ENCODE results near the gene SEC63.
"Not testable (repeated sequence)": the region's sequence is repeated elsewhere in the genome, so short reads cannot be mapped to it uniquely, and the experiment has no call there.

SEC63 gene

GRCh38 chr6:107999341-107999740 lies 41.3 kb upstream of the SEC63 start:
- ChIA-PET CTCF (no interaction called here), POLR2A (no interaction called here)
- Histone ChIP-seq H3K4me1 (ENCODE audit: control extremely low read depth in 1 of 4, control insufficient read depth in 4 of 4, insufficient read depth in 4 of 4, low read length in 3 of 4) (no peaks in the 10 kb centered on the region), H3K27ac (ENCODE audit: insufficient read depth in 1 of 2, low read depth in 1 of 2, low read length in 2 of 2, poor library complexity in 1 of 2, severe bottlenecking in 2 of 2) (no peak overlapping the region), H3K27me3 (replicated peaks in 2 of 5; ENCODE audit: control insufficient read depth in 4 of 5, insufficient read depth in 5 of 5, low read length in 4 of 5) (peaks cover 0 to 3% (median 0%) of the 10 kb centered on the region in 5 experiments), H3K36me3 (ENCODE audit: control insufficient read depth in 4 of 4, insufficient read depth in 4 of 4, low read length in 3 of 4) (no peaks in the 10 kb centered on the region), H3K9me3 (ENCODE audit: control extremely low read depth in 1 of 5, control insufficient read depth in 4 of 5, insufficient read depth in 2 of 5, low read depth in 1 of 5, low read length in 4 of 5) (no peaks in the 10 kb centered on the region), H3K4me3 (ENCODE audit: control insufficient read depth in 1 of 7, extremely low read depth in 1 of 7, insufficient read depth in 4 of 7, low read depth in 2 of 7, low read length in 6 of 7) (no peak overlapping the region)
- DNase-seq: no peak

- WGBS (ENCODE audit: insufficient coverage): 100% methylated on average over 1 of the region's 9 CpGs
- no peaks in the 10 kb centered on the region for H3K9me3 ChIP-seq (ENCODE audit: control extremely low read depth in 1 of 5, control insufficient read depth in 4 of 5, insufficient read depth in 2 of 5, low read depth in 1 of 5, low read length in 4 of 5)
Measured at GRCh38 chr6:107991772-107992550, 34.0 kb upstream of the SEC63 start.

GRCh38 chr6:107991061-107991460 lies 33.1 kb upstream of the SEC63 start:
- ChIA-PET POLR2A (no interaction called here), CTCF (interaction anchor here (0.9 to 2.1 kb wide), 2 partner anchors 9 to 11 kb away, joined by 3 to 7 read pairs; no protein-coding TSS in a partner anchor)
- peaks cover 0 to 3% (median 0%) of the 10 kb centered on the region in 4 experiments for H3K4me1 ChIP-seq (ENCODE audit: control extremely low read depth in 1 of 4, control insufficient read depth in 4 of 4, insufficient read depth in 4 of 4, low read length in 3 of 4)
- H3K9me3 ChIP-seq (ENCODE audit: control extremely low read depth in 1 of 5, control insufficient read depth in 4 of 5, insufficient read depth in 2 of 5, low read depth in 1 of 5, low read length in 4 of 5): no peaks in the 10 kb centered on the region
- 43% methylated on average over 3 of the region's 4 CpGs for WGBS (ENCODE audit: insufficient coverage)
- H3K27me3 ChIP-seq (replicated peaks in 2 of 5; ENCODE audit: control insufficient read depth in 4 of 5, insufficient read depth in 5 of 5, low read length in 4 of 5): no peaks in the 10 kb centered on the region
- H3K27ac ChIP-seq (ENCODE audit: insufficient read depth in 1 of 2, low read depth in 1 of 2, low read length in 2 of 2, poor library complexity in 1 of 2, severe bottlenecking in 2 of 2): no peak overlapping the region
- peak in 2 of 3 donors; percentile 5 to 8 for DNase-seq
- no peaks in the 10 kb centered on the region for H3K36me3 ChIP-seq (ENCODE audit: control insufficient read depth in 4 of 4, insufficient read depth in 4 of 4, low read length in 3 of 4)
- peak overlapping the region in 1 of 7 experiments; percentile 60 for H3K4me3 ChIP-seq (ENCODE audit: control insufficient read depth in 1 of 7, extremely low read depth in 1 of 7, insufficient read depth in 4 of 7, low read depth in 2 of 7, low read length in 6 of 7)

More at GRCh38 chr6:107991772-107992550, 34.0 kb upstream of the SEC63 start:
- Histone ChIP-seq H3K27ac (ENCODE audit: insufficient read depth in 1 of 2, low read depth in 1 of 2, low read length in 2 of 2, poor library complexity in 1 of 2, severe bottlenecking in 2 of 2) (no peak overlapping the region), H3K27me3 (replicated peaks in 2 of 5; ENCODE audit: control insufficient read depth in 4 of 5, insufficient read depth in 5 of 5, low read length in 4 of 5) (no peaks in the 10 kb centered on the region), H3K4me1 (ENCODE audit: control extremely low read depth in 1 of 4, control insufficient read depth in 4 of 4, insufficient read depth in 4 of 4, low read length in 3 of 4) (peaks cover 0 to 3% (median 0%) of the 10 kb centered on the region in 4 experiments), H3K4me3 (ENCODE audit: control insufficient read depth in 1 of 7, extremely low read depth in 1 of 7, insufficient read depth in 4 of 7, low read depth in 2 of 7, low read length in 6 of 7) (no peak overlapping the region), H3K36me3 (ENCODE audit: control insufficient read depth in 4 of 4, insufficient read depth in 4 of 4, low read length in 3 of 4) (no peaks in the 10 kb centered on the region)
- ChIA-PET CTCF (interaction anchor here (0.6 kb wide), 1 partner anchor 11 kb away, joined by 3 read pairs; no protein-coding TSS in a partner anchor), POLR2A (no interaction called here)
- no peak for DNase-seq

- CTCF ChIA-PET: interaction anchor here (0.9 to 2.1 kb wide), 2 partner anchors 9 to 11 kb away, joined by 3 to 7 read pairs; no protein-coding TSS in a partner anchor
- H3K27ac ChIP-seq (ENCODE audit: insufficient read depth in 1 of 2, low read depth in 1 of 2, low read length in 2 of 2, poor library complexity in 1 of 2, severe bottlenecking in 2 of 2); POLR2A ChIA-PET: not testable (repeated sequence)
Measured at GRCh38 chr6:107990587-107990986, 32.6 kb upstream of the SEC63 start.

GRCh38 chr6:107989166-107990094 lies 31.4 kb upstream of the SEC63 start:
- 79% methylated on average over 2 of the region's 6 CpGs for WGBS (ENCODE audit: insufficient coverage)
- Histone ChIP-seq H3K27me3 (replicated peaks in 2 of 5; ENCODE audit: control insufficient read depth in 4 of 5, insufficient read depth in 5 of 5, low read length in 4 of 5) (no peaks in the 10 kb centered on the region), H3K4me1 (ENCODE audit: control extremely low read depth in 1 of 4, control insufficient read depth in 4 of 4, insufficient read depth in 4 of 4, low read length in 3 of 4) (peaks cover 0 to 3% (median 0%) of the 10 kb centered on the region in 4 experiments), H3K9me3 (ENCODE audit: control extremely low read depth in 1 of 5, control insufficient read depth in 4 of 5, insufficient read depth in 2 of 5, low read depth in 1 of 5, low read length in 4 of 5) (no peaks in the 10 kb centered on the region), H3K36me3 (ENCODE audit: control insufficient read depth in 4 of 4, insufficient read depth in 4 of 4, low read length in 3 of 4) (no peaks in the 10 kb centered on the region), H3K27ac (ENCODE audit: insufficient read depth in 1 of 2, low read depth in 1 of 2, low read length in 2 of 2, poor library complexity in 1 of 2, severe bottlenecking in 2 of 2) (no peak overlapping the region), H3K4me3 (ENCODE audit: control insufficient read depth in 1 of 7, extremely low read depth in 1 of 7, insufficient read depth in 4 of 7, low read depth in 2 of 7, low read length in 6 of 7) (no peak overlapping the region)
- peak in 2 of 3 donors; percentile 9 to 33 for DNase-seq
- ChIA-PET CTCF (interaction anchor here (2.1 kb wide), 1 partner anchor 10 kb away, joined by 7 read pairs; no protein-coding TSS in a partner anchor), POLR2A (no interaction called here)

More at GRCh38 chr6:107990587-107990986, 32.6 kb upstream of the SEC63 start:
- 82% methylated on average over 8 of the region's 8 CpGs for WGBS (ENCODE audit: insufficient coverage)
- not testable (repeated sequence) for H3K36me3 ChIP-seq (ENCODE audit: control insufficient read depth in 4 of 4, insufficient read depth in 4 of 4, low read length in 3 of 4); H3K9me3 ChIP-seq (ENCODE audit: control extremely low read depth in 1 of 5, control insufficient read depth in 4 of 5, insufficient read depth in 2 of 5, low read depth in 1 of 5, low read length in 4 of 5); H3K4me1 ChIP-seq (ENCODE audit: control extremely low read depth in 1 of 4, control insufficient read depth in 4 of 4, insufficient read depth in 4 of 4, low read length in 3 of 4); H3K27me3 ChIP-seq (replicated peaks in 2 of 5; ENCODE audit: control insufficient read depth in 4 of 5, insufficient read depth in 5 of 5, low read length in 4 of 5); H3K4me3 ChIP-seq (ENCODE audit: control insufficient read depth in 1 of 7, extremely low read depth in 1 of 7, insufficient read depth in 4 of 7, low read depth in 2 of 7, low read length in 6 of 7)
- DNase-seq: peak in 2 of 3 donors; percentile 9 to 40

- ChIA-PET POLR2A (no interaction called here), CTCF (no interaction called here)
- Histone ChIP-seq H3K27me3 (replicated peaks in 2 of 5; ENCODE audit: control insufficient read depth in 4 of 5, insufficient read depth in 5 of 5, low read length in 4 of 5) (no peaks in the 10 kb centered on the region), H3K36me3 (ENCODE audit: control insufficient read depth in 4 of 4, insufficient read depth in 4 of 4, low read length in 3 of 4) (no peaks in the 10 kb centered on the region), H3K9me3 (ENCODE audit: control extremely low read depth in 1 of 5, control insufficient read depth in 4 of 5, insufficient read depth in 2 of 5, low read depth in 1 of 5, low read length in 4 of 5) (no peaks in the 10 kb centered on the region), H3K27ac (ENCODE audit: insufficient read depth in 1 of 2, low read depth in 1 of 2, low read length in 2 of 2, poor library complexity in 1 of 2, severe bottlenecking in 2 of 2) (no peak overlapping the region), H3K4me1 (ENCODE audit: control extremely low read depth in 1 of 4, control insufficient read depth in 4 of 4, insufficient read depth in 4 of 4, low read length in 3 of 4) (peaks cover 0 to 3% (median 0%) of the 10 kb centered on the region in 4 experiments), H3K4me3 (ENCODE audit: control insufficient read depth in 1 of 7, extremely low read depth in 1 of 7, insufficient read depth in 4 of 7, low read depth in 2 of 7, low read length in 6 of 7) (no peak overlapping the region)
- 100% methylated on average over 3 of the region's 3 CpGs for WGBS (ENCODE audit: insufficient coverage)
- DNase-seq: no peak
Measured at GRCh38 chr6:107988570-107988969, 30.6 kb upstream of the SEC63 start.
